ENCODE data around the gene PARP6. TPM values are rescaled to one million over a fixed set of nuclear protein-coding genes. Genes with fewer than 3 reads are reported as not detected.
A peak's percentile ranks its signal among the peaks of the same experiment; 100 is the strongest.

The PARP6 gene
- total RNA-seq, 1 donor from 2014 or later, result 22.8 TPM

GRCh38 chr15:72233769-72234168 is 38.6 kb downstream of the PARP6 start:
- DNase-seq (ENCODE audit: extremely low read depth, low read depth, low spot score), result no peak

DNA sequence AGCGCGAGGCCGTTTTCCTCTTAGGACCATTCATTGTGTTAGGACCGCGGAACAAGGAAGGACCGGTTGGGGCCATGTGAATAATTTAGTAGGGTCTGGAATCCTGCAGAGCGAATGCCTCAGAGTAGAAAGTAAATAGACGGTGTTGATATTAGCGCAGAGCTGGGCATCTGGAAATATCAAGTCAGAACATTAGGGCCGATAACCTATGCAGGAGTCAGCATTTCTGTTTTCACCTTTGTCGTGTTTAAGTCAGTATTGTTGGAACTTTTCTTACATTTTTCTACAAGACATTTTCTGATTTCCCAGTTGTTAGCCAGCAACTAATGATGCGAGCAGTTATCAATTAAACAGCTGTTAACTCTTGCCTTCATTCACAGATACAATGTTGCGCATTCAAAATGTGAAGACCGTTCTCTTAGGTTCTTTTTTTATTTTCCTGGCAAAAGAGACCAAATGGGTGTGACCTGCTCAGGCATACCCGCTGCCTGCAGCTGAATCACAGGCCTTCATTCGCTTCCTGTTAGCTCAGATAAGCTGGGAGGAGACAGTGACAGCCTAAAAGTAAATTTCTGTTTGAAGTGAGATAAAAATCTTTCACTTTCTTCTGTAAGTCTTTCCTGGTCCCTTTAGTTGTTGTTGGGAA is 40.4 kb downstream of the PARP6 start:
- no peak for DNase-seq (ENCODE audit: extremely low read depth, low read depth, low spot score)

- no peak for DNase-seq (ENCODE audit: extremely low read depth, low read depth, low spot score)
These were observed 41.1 kb downstream of the PARP6 start, which contains the start of gene PKM for GRCh38 chr15:72231066-72231832. Gene PKM, minus strand, starts transcription at chr15:72231190. Its CDS starts 12,093 bp downstream, at chr15:72219097.

GRCh38 chr15:72230197-72231065 is 41.9 kb downstream of the PARP6 start:
- no peak for DNase-seq (ENCODE audit: extremely low read depth, low read depth, low spot score)

- no peak for DNase-seq (ENCODE audit: extremely low read depth, low read depth, low spot score)
These were observed 42.5 kb downstream of the PARP6 start for GRCh38 chr15:72229947-72230196.

GRCh38 chr15:72229076-72229946 is 43.0 kb downstream of the PARP6 start:
- no peak for DNase-seq (ENCODE audit: extremely low read depth, low read depth, low spot score)

GRCh38 chr15:72227720-72228119 is 44.6 kb downstream of the PARP6 start:
- no peak for DNase-seq (ENCODE audit: extremely low read depth, low read depth, low spot score)

GRCh38 chr15:72227192-72227586 is 45.2 kb downstream of the PARP6 start:
- peak; percentile 85 for DNase-seq (ENCODE audit: extremely low read depth, low read depth, low spot score)

DNA sequence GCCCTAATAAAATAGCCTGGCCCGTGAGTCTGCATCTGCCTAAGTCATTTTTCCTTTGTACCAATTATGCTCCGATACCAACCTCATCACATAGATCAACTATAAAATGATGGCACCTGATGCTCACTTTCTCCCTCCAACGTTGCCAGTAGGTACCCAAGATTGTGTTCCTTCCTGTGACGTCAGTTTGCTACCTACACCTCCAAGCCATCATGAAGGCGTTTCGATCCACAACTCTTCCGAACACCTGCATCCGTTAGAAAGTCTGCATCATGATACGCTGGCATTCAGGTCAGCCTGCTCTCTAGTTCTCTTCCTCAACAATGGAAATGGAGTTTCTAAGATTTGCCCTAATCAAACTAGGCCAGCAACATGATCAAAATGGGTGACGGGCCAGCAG is 49.1 kb downstream of the PARP6 start:
- no peak for DNase-seq (ENCODE audit: extremely low read depth, low read depth, low spot score)

GRCh38 chr15:72222393-72222792 is 50.0 kb downstream of the PARP6 start:
- DNase-seq (ENCODE audit: extremely low read depth, low read depth, low spot score), result no peak

DNA sequence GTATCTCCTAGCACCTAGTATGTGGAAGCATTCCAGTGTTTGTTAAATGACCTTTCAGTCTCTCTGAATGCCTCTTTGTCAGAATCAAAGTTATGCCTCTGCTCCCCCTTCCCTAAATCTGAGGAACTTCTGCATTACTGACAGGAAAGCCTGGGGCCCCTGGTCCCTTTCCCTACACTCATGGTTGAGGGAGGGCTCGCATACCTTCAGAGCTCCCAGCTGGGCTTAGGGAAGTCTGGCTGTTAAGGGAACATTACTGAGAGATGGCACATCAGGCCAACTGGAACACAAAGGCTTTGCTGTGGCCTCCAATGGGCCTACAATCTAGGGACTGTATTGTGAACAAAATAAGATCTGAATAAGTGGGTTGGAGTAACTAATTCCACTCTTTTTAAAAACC is 51.7 kb downstream of the PARP6 start:
- no peak for DNase-seq (ENCODE audit: extremely low read depth, low read depth, low spot score)

DNA sequence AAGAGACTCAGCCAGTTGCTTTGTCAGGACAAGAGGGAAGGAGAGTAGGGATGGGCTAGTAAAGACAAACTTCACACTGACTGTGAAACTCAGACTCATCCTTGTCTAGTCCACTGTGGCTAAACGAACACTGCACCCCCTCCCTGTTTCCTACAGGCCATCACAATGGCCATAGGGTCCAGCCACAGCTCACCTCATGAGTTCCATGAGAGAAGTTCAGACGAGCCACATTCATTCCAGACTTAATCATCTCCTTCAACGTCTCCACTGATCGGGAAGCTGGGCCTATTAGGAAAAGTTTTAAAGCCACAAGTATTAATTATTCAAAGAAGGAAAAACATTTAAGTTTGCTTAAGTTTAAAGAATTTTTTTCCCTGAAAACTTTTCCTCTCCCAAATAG is 55.1 kb downstream of the PARP6 start:
- no peak for DNase-seq (ENCODE audit: extremely low read depth, low read depth, low spot score)

DNA sequence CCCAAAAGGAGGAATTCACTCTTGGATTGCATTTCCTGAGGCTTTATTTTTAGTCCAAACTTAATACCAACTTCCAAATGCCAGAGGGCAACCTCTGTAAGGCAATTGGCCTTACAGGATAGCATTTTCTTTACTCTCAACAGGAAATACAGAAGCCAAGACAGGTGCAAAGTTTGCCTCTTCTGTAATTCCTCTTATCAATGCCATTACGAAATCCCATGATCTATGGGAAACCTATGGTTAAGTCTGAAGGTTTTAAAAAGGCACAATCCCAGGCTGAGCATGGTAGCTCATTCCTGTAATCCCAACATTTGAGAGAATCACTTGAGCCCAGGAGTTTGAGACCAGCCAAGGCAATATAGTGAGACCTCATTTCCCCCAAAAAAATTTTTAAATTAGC is 56.3 kb downstream of the PARP6 start:
- no peak for DNase-seq (ENCODE audit: extremely low read depth, low read depth, low spot score)

- DNase-seq (ENCODE audit: extremely low read depth, low read depth, low spot score), result no peak
These were observed 64.7 kb downstream of the PARP6 start for GRCh38 chr15:72207558-72208085.

DNA sequence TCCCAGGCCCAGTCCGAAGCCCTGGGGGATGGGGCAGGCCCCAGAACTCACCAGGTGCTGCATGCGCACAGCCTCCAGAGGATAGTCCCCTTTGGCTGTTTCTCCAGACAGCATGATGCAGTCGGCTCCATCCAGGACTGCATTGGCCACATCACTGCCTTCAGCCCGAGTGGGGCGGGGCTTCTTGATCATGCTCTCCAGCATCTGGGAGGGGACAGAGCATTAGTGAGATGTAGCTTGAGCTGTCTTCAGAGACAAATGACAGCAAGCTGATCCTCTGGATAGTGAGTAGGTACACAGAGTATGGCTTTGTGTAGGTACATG is 65.7 kb downstream of the PARP6 start:
- DNase-seq (ENCODE audit: extremely low read depth, low read depth, low spot score), result no peak

DNA sequence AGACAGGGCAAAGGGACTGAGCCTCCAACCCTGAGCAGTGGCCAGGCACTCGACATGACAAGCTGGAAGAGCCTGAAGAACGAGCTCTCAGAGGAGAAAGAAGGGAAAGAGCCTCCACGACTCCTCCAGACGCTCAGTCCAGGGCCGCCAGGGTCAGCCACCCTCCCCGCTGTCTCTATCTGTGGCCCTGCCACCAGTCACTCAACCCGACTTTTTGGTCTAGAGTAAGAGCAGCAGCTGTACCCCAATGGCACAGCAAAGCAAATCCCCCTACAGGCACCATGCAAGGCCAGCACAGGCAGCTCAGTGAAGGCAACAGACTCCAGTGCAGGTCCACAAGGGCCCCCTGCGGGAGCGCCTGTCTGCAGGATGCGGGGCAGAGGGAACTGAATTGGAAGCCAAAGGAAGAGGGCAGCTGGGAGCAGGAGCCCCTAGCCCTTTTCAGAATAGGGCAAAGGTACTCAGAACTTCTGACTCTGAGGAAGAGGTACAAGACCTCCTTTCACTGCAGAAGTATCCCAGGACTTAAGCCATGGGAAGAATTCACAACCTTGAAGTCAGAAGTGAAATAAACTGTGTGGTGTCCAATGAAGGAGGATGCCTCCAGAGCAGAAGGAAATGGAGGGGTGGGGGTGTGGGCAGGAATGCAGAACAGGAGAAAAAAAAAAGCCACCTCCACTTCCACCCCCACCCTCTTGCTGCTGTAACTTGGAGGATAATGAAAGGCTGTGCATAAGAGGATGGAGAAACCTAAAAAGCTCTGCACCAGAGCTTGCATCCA is 66.3 kb downstream of the PARP6 start:
- DNase-seq (ENCODE audit: extremely low read depth, low read depth, low spot score), result no peak

DNA sequence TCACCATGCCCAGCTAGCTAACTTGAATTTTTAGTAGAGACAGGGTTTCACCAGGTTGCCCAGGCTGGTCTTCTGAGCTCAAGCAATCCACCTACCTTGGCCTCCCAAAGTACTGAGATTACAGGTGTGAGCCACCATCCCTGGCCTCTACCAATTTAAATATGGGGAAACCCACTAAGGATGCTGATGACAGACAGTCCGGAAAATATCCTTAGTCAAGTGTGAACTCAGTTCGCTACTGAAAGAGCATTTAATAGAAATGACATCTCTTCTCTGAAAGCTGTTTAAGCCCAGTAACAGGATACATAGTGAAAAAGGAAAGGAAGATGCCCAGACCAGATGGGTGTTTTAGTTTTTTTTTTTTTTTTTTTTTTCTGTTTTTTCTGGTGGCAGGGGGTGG is 67.1 kb downstream of the PARP6 start:
- DNase-seq (ENCODE audit: extremely low read depth, low read depth, low spot score), result no peak

GRCh38 chr15:72203507-72203837 is 68.9 kb downstream of the PARP6 start:
- peak; percentile 52 for DNase-seq (ENCODE audit: extremely low read depth, low read depth, low spot score)

DNA sequence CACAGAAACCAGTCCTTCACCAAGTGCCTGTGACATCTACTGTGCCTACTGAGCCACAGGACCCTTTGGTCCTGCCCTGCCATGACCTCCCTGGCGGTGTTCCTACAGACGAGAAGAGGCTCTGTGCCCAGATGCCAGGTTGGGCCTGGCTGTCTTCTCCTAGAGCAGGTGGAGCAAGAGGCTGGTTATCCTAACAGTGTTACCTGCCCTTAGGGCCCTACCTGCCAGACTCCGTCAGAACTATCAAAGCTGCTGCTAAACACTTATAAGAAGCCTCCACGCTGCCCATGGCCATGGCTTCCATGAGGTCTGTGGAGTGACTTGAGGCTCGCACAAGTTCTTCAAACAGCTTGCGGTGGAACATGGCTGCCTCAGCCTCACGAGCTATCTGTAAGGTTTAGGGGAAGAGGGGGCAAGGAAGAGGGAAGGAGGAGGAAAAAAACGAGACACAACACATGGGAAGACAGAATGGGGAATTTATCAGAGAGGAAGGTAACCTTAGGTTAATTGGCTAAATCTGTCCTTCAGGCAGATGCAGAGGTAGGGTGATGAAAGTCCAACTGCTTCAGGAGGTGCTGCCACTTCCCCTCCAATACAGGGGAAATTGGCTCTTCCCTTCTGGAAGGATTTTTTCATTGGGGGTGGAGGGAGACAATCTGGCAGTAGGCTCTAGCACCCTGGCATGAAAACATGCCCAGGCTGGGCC is 69.4 kb downstream of the PARP6 start:
- no peak for DNase-seq (ENCODE audit: extremely low read depth, low read depth, low spot score)
